T-helper 9 cell (primary cell): ENCODE measurements around the gene MDK.

Source experiments
- DNase-seq: peaks from one replicate; pipeline ENCODE4 v3.0.0-alpha.2; 2020
- total RNA-seq, 2 donors: gene quantifications; one replicate each; lab custom pipeline; 2026; lab: John Stamatoyannopoulos, UW

Gene MDK, protein sequence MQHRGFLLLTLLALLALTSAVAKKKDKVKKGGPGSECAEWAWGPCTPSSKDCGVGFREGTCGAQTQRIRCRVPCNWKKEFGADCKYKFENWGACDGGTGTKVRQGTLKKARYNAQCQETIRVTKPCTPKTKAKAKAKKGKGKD
- 0.72 to 1.2 reads per million in 2 donors for total RNA-seq

DNA sequence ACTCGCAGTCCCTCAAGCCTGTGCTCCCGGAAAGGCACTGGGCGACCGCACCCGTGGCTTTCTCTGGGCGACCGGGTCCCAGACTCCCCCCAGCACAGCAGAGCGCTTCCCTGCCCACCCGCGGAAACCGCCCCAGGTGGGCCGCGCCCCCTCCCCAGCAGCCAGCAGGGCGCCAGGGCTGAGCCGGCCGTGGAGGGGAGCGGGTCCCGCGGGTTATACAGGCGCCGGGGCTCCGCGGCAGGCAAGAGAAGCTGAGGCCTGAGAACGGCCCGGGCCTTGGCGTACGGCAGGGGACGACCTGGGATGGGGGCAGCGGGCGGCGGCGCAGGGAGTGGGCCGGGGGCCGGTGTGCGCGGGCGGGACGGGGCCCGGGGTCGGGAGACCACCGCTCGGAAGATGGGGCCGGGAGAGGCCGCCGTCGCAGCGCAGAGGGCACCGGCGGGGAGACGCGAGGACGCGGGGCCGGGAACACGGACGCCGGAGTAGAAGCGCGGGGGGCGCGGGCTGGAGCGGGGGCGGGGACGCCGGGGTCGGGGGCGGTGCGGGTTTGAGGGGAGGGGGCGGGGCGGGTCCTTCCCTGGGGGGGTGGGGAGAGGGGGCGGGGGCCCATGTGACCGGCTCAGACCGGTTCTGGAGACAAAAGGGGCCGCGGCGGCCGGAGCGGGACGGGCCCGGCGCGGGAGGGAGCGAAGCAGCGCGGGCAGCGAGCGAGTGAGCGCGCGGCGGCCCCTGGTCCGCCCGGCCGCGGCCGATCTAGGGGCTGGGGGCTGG, at the start of gene MDK:
TSS of gene MDK (plus strand) at position 622 of the 771 bp plus-strand sequence. CDS start 389 bp downstream, outside the sequence.
- DNase-seq = no peak

DNA sequence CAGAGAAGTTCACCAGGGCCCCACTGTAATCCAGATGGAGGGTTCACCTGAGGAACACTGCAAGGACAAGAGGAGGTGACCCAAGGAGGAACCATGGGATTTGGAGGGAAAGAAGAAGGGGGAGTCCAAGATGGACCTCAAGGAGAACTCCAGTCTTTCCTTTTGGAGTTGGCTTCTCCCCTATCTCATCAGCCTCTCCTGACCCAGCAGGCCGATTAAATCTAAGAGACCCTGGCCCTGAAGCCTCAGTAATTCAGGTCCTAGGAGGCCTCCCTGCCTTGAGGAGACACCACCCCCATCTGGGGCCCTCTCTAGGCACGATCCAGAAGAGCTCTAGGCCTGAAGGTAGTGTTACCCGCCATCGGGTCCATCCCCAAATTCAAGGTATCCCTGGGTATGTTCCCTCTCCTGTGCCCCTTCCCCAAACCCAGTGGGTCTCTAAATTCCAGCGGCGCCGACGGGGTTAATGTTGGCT, 49.3 kb upstream of the MDK start:
- DNase-seq = no peak

DNA sequence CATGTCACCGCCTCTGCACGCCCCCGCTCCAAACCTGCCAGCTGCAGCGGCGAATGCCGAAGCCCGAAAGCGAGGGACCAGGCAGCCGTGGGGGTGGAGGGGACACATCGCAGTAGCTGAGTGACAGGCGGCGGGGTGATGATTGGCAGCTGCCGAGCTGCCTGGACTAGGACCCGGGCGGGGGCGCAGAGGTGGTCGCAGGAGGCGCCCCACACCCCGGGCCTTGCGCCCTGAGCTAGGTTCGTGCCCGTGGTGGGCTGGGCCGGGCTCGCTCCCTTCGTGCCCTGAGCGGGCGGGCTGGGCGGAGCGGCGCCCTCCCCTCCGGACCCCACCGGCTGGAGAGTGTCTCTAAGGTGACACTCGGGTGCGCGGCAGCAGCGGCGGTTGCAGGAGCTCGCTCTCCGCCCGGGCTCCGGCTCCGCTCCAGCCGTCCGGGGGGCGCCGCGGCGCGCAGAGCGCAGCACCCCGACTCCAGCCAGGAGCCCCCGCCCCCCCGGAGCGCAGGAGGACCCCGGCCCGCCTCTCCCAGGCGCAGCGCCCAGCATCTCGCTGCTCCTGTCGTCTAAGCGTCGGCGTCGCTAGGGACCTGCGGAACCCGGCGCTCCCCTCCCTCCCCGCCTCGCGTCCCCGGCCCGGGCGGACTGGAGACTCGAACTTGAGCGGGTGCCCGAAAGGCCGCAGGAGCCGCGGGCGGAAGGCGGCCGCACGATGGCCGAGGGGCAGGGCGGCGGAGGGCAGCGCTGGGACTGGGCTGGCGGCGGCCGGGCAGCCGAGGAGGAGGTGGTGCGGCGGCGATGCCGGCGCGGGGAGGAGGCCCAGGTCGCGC, 48.7 kb upstream of the MDK start:
- DNase-seq = no peak

DNA sequence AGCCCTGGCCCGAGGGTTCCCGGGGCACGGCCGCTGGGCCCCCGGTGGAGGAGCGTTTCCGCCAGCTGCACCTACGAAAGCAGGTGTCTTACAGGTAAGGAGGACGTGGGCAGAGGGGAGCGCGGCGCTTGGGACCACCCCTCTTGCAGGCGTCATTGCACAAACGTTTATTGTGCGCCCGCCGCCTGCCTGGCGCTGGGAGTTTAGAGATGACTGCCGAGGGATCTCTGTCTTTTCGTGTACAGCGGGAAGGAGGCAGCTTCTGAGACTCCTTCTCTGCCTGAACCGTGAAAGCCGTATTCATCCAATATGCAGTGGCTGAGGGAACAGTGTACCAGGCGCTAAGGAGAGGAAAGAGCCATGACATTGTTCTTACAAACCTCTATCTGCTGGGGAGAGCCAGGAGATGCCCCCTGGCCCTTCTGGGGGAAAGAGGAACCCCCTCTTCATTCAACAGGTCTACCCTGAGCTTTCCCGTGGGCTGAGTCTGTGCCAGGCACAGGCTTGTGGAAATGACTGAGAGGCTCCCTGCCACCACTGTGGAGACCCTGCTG, 48.0 kb upstream of the MDK start:
- DNase-seq = no peak

DNA sequence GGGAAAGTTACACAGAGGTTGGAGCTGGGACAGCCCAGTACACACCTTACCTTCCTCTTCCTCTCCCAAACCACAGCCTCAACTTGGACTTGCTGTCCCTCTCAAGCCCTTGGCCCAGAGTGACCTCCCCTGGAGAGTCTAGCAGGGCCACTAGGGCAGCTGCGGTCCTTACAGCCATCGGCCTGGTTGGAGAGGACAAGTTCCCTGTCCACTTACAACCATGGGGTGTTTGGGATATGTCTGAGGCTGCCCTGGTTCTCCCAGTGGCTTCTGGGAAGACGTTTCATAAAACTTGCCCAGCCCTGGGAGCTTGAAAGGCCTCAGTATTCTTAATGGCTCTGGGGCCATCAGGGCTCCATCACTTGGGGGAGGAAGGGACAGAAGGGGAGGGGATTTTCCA, 47.3 kb upstream of the MDK start:
- DNase-seq = no peak

DNA sequence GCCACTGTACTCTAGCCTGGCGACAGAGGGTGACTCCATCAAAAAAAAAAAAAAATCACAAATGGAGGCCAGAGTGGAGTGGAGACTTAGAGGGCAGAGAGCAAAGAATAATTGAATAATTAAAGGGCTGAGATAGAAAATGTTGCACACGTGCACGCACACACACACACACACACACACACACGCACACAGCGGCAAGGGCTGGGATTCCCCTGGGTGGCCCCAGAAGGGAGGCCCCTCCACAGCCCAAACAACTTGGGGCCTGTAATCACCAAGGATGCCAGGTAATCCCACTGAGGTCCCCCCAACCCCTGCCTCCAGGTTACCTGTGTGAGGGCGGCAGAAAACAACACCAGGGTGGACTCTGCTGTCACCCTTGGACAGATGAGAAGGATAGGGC, 46.2 kb upstream of the MDK start:
- DNase-seq = no peak

DNA sequence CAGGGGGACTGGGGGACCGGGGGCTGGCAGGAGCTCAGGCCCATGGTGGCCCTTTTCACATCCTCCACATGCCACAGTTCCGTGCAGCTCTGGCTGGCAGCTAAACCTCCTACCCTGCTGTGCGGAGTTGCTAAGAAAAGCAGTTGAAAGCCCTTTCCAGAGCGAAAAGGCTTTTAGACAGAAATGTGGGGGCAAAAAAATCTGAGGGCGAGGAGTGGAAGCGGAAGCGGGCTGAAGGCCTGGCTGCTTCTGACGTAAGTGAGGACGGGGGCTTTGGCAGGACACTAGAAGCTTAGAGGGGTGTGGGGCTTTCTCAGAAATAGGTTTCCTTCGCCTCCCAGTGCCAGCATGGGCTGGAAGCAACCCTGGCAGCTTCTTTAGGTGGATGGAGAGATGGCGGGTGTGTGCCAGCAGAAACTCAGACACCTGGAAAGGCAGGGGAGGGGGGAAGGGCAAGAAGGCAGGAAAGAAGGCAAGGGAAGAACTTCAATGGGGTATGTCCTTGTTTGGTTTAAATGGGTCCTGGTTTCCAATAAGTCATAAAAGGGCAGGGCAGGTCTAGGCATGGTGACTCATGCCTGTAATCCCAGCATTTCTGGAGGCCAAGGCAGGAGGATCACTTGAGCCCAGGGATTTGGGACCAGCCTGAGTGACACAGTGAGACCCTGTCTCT, 45.4 kb upstream of the MDK start:
- no peak for DNase-seq

DNA sequence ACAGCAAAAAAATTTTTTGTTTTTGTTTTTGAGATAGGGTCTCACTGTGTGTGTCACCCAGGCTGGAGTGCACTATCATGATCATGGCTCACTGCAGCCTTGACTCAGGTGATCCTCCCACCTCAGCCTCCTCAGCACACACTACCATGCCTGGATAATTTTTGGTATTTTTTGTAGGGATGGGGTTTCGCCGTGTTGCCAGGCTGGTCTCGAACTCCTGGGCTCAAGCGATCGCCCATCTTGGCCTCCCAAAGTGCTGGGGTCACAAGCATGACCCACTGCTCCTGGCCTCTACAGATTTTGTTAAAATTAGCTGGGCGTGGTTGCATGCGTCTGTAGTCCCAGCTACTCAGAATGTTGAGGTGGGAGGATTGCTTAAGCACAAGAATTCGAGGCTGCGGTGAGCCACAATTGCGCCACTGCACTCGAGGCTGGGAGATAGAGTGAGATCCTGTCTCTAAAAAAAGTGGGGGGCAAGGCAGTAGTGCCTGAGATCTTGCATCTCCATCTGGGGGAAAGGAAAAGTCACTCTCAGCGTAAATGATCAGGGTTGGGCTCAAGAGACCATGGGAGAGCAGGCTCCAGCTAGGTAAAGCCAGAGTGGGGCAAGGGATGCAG, 44.8 kb upstream of the MDK start:
- DNase-seq = no peak

DNA sequence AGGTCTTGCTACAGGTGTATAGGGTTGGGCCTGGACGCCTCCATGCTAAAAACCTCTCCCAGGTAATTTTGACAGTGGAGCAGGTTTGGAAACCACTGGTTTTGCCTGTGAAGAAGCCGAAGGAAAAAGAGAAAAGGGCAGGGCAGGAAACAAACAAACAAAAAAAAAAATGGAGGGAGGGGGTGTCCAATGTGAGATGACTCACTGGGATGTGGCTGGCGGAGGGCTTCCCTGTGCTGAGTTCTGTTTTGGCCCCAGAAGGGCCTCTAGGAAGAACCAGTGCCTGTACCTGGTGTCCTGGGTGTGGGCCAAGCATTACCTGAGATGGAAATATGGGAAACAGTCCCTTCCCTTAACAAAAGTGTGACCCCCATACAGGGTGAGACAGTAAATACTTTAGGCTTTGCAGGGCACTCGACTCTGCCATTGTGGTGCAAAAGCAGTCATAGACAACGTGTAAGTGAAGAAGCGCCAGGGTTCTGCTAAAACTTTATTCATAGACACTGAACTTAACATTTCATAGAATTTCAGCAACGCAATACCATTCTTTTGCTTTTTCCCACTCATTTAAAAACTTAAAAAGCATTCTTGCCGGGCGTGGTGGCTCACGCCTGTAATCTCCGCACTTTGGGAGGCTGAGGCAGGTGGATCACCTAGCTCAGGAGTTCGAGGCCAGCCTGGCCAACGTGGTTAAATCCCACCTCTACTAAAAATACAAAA, 43.7 kb upstream of the MDK start:
- DNase-seq = no peak

DNA sequence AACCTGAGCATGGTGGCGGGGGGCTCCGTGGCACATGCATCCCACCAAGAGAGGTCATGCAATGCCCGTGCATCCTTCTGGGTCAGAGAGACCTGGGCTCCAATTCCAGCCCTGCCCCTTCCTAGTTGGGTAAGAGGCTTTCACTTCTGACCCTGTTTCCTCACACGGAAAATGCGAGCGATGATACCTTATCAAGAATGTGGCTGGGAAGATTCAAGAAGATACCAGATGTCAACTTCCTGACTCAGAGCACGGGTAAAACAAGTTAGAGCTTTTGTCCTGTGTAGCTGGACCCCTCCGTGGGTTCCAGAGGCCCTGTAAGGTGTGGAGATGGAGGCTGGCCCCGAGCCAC, 42.9 kb upstream of the MDK start:
- DNase-seq = no peak

DNA sequence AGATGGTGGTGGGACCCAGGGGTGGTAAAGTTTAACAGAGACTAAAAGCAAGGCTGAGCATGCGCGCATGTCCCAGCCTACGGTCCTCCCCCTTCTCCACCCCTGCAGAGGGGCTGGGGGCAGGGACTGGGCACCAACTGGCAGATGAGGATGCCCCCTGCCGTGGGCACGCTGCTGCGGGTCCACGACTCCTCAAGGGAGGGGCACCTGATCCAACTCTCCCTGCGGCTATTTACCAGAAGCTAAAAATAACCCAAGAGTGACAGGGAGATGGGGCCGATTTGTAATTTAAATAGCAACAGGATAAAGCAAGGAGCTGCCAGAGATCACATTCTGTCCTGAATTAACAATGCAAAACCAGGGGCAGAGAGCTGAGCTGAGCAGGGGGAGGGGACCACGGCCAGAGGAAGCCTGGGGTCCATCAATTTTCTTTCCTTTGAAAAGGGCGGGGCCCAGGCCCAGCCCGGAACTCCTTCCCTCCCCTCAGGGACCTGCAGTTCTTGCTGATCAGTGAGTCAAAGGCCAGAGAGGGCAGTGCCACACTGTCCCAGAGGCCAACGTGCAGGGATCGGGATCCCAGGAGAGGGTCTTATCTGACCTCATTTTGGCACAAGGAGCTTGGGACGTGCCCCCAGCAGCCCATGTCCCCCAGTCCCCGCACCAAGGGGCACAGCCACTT, 42.3 kb upstream of the MDK start:
- DNase-seq = no peak

DNA sequence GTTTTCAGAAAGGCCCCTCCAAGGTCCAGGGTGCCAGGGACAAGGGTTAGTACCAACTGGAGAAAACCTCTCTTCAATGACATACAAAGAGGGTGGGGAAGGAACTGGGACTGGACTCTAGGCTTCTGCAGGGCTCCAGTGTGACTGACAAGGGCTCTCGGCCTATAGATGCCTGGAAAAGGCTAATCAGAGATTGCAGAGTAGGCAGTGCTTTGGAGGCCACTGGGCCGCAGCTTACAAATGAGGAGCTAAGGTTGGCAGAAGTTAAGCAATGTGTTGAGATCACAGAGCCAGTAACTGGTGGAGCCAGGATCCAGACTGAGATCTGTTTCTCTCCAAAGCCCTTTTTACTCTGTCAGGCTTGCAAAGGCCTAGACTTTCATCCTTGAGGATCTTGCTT, 41.7 kb upstream of the MDK start:
- no peak for DNase-seq

DNA sequence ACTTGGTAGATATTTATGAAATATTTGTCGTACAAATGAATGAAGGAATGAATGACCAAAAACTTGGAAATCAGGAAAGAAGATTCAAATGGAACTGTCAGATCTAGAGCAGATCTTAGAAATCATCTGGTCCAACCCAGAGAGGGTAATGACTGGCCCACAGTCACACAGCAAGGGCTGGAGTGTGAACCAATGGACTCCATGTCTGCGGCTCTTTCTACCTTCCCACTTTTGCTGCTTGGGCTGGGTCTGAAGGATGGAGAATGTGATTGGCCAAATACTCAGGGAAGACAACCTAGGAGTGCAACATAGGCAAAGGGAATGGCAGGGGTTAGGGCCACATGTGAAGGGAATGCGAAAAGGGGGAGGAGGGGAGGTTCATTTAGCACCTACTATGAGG, 40.0 kb upstream of the MDK start:
- DNase-seq = no peak

DNA sequence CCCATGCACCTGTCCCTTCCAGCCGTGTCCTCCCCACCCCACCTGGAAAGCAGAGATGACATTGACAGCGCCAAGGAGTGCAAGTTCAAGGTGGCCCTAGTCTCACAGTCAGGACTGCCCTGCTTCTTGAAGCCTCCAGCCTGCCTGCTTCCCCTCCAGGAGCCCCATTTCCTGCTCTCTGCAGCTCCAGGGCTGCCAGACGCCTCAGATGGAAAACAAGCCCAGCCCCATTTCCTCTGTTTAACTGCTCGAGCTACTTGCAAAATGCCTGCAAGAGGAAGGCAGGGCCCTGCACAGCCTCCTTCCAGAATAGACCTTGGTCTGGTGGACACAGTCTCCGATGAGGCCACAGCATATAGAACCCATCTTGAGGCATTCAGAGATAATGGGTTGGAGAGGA, 39.2 kb upstream of the MDK start:
- no peak for DNase-seq

DNA sequence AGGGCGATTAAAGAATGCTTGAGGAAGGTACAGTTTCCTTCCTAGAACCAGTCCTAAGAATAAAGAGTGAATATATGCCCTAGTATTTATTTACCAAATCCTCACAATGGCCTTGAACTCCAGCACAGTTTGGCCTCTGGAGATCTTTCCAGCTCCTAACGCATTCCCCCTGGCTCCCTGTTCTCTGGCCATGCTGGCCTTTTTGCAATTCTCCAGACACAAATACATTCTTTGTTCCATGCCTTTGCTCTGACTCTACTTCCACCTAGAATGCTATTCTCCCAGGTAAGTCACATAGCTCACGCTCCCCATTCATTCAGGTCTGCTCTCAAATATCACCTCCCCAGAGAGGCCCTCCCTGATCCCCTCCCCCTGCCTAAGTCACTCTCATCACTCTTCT, 37.9 kb upstream of the MDK start:
- DNase-seq = no peak

DNA sequence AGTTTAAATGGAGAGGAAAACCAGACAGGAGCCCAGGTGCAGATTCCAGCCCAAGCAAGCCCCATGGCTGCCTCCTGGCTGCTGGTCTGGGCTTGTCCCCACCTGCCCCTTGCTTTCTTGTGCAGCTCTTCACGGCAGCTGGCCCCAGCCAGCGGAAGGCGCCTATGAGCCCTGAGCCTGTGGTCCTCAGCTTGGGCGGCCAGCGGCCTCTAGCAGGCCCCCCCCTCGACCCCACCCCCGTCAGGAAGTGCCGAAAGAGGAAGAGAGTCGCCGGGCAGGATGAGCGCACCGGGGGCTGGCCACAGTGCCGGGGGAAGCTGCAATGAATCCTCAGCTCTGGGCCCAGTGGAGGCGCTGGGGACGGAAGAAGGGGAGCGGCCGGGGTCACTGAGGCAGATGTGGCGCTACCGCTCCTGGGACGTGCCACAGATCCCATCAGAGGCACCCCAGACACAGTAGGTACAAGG, 36.3 kb upstream of the MDK start:
- no peak for DNase-seq

DNA sequence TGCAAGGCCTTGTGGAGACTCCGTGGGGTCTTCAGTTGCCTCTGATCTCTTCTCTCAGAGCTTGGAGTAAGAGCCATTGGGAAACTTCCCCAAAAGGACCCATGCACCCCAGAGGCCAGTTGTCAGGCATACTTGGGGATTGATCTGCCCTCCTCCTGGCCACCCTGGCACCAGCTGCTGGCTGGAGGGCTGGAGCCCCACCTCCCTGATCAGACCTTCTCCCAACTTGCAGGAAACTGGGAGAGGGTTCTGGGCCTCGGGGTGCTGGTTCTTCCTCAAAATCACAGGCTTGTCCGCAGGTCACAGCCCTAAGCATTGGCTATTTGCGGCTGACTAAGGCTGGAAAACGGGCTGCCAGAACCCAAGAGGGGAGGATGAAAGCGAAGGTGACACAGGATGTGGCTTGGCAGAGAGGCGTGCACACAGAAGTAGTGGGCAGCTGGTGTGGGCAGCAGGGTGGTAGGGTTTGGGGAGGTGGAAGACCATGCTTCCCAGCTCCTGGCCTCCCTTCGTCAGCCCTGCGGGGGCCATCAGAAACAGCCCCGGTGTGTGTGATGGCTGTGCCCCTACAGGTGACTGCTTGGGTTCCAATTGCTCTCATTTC, 35.5 kb upstream of the MDK start:
- no peak for DNase-seq

DNA sequence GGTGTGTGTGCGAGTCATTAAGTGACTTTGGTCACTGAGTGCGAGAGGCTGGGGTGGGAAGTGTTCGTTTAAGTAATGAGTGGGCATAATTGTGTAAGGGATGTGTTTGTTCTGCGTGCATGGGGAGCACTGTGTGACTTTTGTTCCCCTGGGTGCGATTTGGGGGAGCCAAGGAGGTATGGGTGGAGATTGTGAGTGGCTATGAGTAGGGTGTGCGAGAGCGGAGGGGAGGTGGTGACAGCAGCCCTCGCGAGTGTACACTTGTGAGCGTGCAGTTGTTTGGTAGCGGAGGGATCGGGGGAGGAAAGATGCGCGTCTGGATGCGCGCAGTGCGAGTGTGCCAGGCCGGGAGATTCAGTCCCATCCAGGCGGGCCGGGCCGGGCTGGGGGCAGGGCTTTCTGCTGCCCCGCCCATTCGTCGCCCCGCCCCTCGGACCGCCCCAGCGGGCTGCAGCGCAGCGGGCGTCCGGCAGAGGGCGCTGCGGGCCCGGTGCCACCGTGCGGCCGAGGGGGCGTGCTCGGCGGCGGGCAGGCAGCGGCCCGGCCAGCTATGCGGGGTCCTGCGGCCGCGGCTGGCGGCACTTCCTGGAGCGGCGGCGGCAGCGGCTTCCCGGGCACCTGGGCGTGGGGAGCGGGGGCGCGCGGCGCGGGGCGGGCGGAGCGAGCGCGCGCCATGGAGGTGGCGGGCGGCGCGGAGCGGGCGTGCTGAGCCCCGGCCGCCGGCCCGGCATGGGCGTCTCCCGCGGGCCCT, 34.4 kb upstream of the MDK start, which contains the start of gene DGKZ:
TSS of gene DGKZ (plus strand) at position 578 of the 751 bp plus-strand sequence. CDS start 197 bp downstream, outside the sequence.
- peak; percentile 86 for DNase-seq

DNA sequence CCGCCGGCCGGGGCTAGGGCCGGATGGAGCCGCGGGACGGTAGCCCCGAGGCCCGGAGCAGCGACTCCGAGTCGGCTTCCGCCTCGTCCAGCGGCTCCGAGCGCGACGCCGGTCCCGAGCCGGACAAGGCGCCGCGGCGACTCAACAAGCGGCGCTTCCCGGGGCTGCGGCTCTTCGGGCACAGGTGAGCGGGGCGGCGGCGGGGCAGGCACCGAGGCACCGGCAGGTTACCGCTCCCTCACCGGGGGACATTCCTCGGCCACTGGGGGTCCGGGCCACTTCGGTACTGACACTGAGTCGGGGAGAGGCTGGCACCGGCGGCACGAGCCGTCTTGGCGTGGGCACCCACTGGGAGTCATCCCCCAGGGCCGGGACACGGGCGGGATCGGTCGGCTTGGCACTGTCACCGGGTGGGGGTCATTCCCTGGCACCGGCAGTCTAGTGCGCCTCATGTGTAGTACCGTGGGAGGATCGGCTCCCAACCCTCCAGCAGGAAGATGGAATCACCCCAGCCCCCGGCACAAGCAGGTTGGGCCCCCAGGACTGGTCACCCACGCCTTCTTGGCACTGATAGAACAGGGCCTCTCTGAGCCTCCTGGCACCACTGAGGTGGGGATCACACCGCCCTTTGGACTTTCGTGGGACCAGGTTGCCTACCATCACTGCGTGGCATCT, 33.7 kb upstream of the MDK start:
- DNase-seq = no peak
